ENCODE results near the gene SPON1.

SPON1 gene

DNA sequence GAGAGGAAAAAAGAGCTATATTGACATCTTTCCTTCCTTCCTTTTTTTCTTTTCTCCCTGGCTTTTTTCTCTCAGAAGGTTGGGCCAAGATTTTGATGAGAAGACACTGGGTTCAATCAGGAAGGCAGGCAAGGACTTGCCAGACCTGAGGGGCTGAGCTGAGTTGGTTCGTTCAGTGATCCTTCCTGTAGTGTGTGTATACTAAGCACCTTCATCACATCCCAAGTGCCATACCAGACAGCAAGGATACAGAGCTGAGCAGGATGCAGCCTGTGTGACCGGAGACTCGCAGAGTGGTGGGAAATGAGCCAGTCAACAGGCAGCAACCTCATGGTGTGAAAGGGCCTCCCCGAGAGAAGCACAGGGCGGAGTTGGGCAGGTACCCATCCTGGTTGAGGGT is 95.5 kb downstream of the SPON1 start:
- H3K27ac ChIP-seq (replicated peaks; ENCODE audit: low read length) = no peak overlapping the region
- no peak overlapping the region for H2BK120ac ChIP-seq (ENCODE audit: low read depth, low read length)
- H3K23ac ChIP-seq (ENCODE audit: low read depth, low read length, poor library complexity) = no peak overlapping the region
- H2BK12ac ChIP-seq (ENCODE audit: low read length) = no peak overlapping the region
- H3K9ac ChIP-seq (ENCODE audit: low read depth, low read length, poor library complexity) = no peak overlapping the region
- H3K4me3 ChIP-seq (ENCODE audit: low read length in 2 of 2) = peak overlapping the region in 1 of 2 donors; percentile 42
- no peak overlapping the region for H2AK5ac ChIP-seq (ENCODE audit: low read depth, low read length)
- no peak overlapping the region for H2AFZ ChIP-seq (ENCODE audit: low read length)
- H3K79me1 ChIP-seq (ENCODE audit: low read depth, low read length) = no peaks in the 10 kb centered on the region
- H3K14ac ChIP-seq (ENCODE audit: low read length) = no peak overlapping the region
- H3K4me2 ChIP-seq (ENCODE audit: insufficient read depth, low read length, poor library complexity, severe bottlenecking) = no peak overlapping the region
- no peak for DNase-seq (ENCODE audit: low spot score)
- no peaks in the 10 kb centered on the region for H3K27me3 ChIP-seq (ENCODE audit: control insufficient read depth in 3 of 3, insufficient read depth in 3 of 3, low read depth in 1 of 3, low read length in 3 of 3)
- H3K36me3 ChIP-seq (replicated peaks in 1 of 2; ENCODE audit: control insufficient read depth in 2 of 2, insufficient read depth in 2 of 2, low read length in 2 of 2) = no peaks in the 10 kb centered on the region
- H2BK5ac ChIP-seq (ENCODE audit: low read length) = no peak overlapping the region
- H3K4ac ChIP-seq (ENCODE audit: low read length) = no peak overlapping the region
- no CpG with 5 or more reads among the region's 5 CpGs for WGBS, 2 donors (ENCODE audit: extremely low coverage in 2 of 2, insufficient read length in 2 of 2, insufficient replicate concordance in 1 of 2)
- no peaks in the 10 kb centered on the region for H3K9me3 ChIP-seq (replicated peaks in 1 of 2; ENCODE audit: control insufficient read depth in 2 of 2, insufficient read depth in 1 of 2, low read depth in 1 of 2, low read length in 2 of 2)
- no peak overlapping the region for H2BK15ac ChIP-seq (ENCODE audit: low read length)
- peak overlapping the region; percentile 59 for H3K18ac ChIP-seq (ENCODE audit: low read length)
- peaks cover 0 to 1% of the 10 kb centered on the region in 2 donors for H3K4me1 ChIP-seq (ENCODE audit: control insufficient read depth in 2 of 2, insufficient read depth in 1 of 2, low read depth in 1 of 2, low read length in 2 of 2)
- H4K91ac ChIP-seq (ENCODE audit: low read depth, low read length, poor library complexity) = no peak overlapping the region
- H4K8ac ChIP-seq (ENCODE audit: low read depth, low read length) = no peak overlapping the region

- H2BK15ac ChIP-seq (ENCODE audit: low read length) = no peak overlapping the region
- no peaks in the 10 kb centered on the region for H3K79me1 ChIP-seq (ENCODE audit: low read depth, low read length)
- no peak overlapping the region for H3K9ac ChIP-seq (ENCODE audit: low read depth, low read length, poor library complexity)
- H3K23ac ChIP-seq (ENCODE audit: low read depth, low read length, poor library complexity) = no peak overlapping the region
- no peak overlapping the region for H3K4me2 ChIP-seq (ENCODE audit: insufficient read depth, low read length, poor library complexity, severe bottlenecking)
- H4K91ac ChIP-seq (ENCODE audit: low read depth, low read length, poor library complexity) = no peak overlapping the region
- no peaks in the 10 kb centered on the region for H3K9me3 ChIP-seq (replicated peaks in 1 of 2; ENCODE audit: control insufficient read depth in 2 of 2, insufficient read depth in 1 of 2, low read depth in 1 of 2, low read length in 2 of 2)
- H4K8ac ChIP-seq (ENCODE audit: low read depth, low read length) = no peak overlapping the region
- H3K27me3 ChIP-seq (ENCODE audit: control insufficient read depth in 3 of 3, insufficient read depth in 3 of 3, low read depth in 1 of 3, low read length in 3 of 3) = no peaks in the 10 kb centered on the region
- H2AFZ ChIP-seq (ENCODE audit: low read length) = no peak overlapping the region
- peaks cover 0 to 5% of the 10 kb centered on the region in 2 donors for H3K4me1 ChIP-seq (ENCODE audit: control insufficient read depth in 2 of 2, insufficient read depth in 1 of 2, low read depth in 1 of 2, low read length in 2 of 2)
- DNase-seq (ENCODE audit: low spot score) = no peak
- H3K4me3 ChIP-seq (ENCODE audit: low read length in 2 of 2) = no peak overlapping the region
- no peak overlapping the region for H2BK120ac ChIP-seq (ENCODE audit: low read depth, low read length)
- no CpG with 5 or more reads among the region's 1 CpG for WGBS, 2 donors (ENCODE audit: extremely low coverage in 2 of 2, insufficient read length in 2 of 2, insufficient replicate concordance in 1 of 2)
- H3K36me3 ChIP-seq (replicated peaks in 1 of 2; ENCODE audit: control insufficient read depth in 2 of 2, insufficient read depth in 2 of 2, low read length in 2 of 2) = no peaks in the 10 kb centered on the region
- no peak overlapping the region for H3K4ac ChIP-seq (ENCODE audit: low read length)
- no peak overlapping the region for H3K18ac ChIP-seq (ENCODE audit: low read length)
- H2BK12ac ChIP-seq (ENCODE audit: low read length) = no peak overlapping the region
- H3K14ac ChIP-seq (ENCODE audit: low read length) = no peak overlapping the region
- no peak overlapping the region for H2AK5ac ChIP-seq (ENCODE audit: low read depth, low read length)
- H3K27ac ChIP-seq (replicated peaks; ENCODE audit: low read length) = no peak overlapping the region
- H2BK5ac ChIP-seq (ENCODE audit: low read length) = no peak overlapping the region
Observed at GRCh38 chr11:14059491-14059890, 97.0 kb downstream of the SPON1 start.

- no CpG with 5 or more reads among the region's 3 CpGs for WGBS, 2 donors (ENCODE audit: extremely low coverage in 2 of 2, insufficient read length in 2 of 2, insufficient replicate concordance in 1 of 2)
- Histone ChIP-seq H2BK15ac (ENCODE audit: low read length) (no peak overlapping the region), H3K14ac (ENCODE audit: low read length) (no peak overlapping the region), H3K9me3 (replicated peaks in 1 of 2; ENCODE audit: control insufficient read depth in 2 of 2, insufficient read depth in 1 of 2, low read depth in 1 of 2, low read length in 2 of 2) (no peaks in the 10 kb centered on the region), H2BK120ac (ENCODE audit: low read depth, low read length) (no peak overlapping the region), H4K91ac (ENCODE audit: low read depth, low read length, poor library complexity) (no peak overlapping the region), H3K4ac (ENCODE audit: low read length) (no peak overlapping the region), H3K23ac (ENCODE audit: low read depth, low read length, poor library complexity) (no peak overlapping the region), H4K8ac (ENCODE audit: low read depth, low read length) (no peak overlapping the region), H3K79me1 (ENCODE audit: low read depth, low read length) (no peaks in the 10 kb centered on the region), H3K9ac (ENCODE audit: low read depth, low read length, poor library complexity) (no peak overlapping the region), H2AFZ (ENCODE audit: low read length) (no peak overlapping the region), H3K4me3 (ENCODE audit: low read length in 2 of 2) (no peak overlapping the region), H3K27ac (replicated peaks; ENCODE audit: low read length) (no peak overlapping the region), H3K27me3 (ENCODE audit: control insufficient read depth in 3 of 3, insufficient read depth in 3 of 3, low read depth in 1 of 3, low read length in 3 of 3) (no peaks in the 10 kb centered on the region), H3K4me2 (ENCODE audit: insufficient read depth, low read length, poor library complexity, severe bottlenecking) (no peak overlapping the region), H3K4me1 (ENCODE audit: control insufficient read depth in 2 of 2, insufficient read depth in 1 of 2, low read depth in 1 of 2, low read length in 2 of 2) (peaks cover 0 to 5% of the 10 kb centered on the region in 2 donors), H2BK12ac (ENCODE audit: low read length) (no peak overlapping the region), H2AK5ac (ENCODE audit: low read depth, low read length) (no peak overlapping the region), H3K18ac (ENCODE audit: low read length) (no peak overlapping the region), H2BK5ac (ENCODE audit: low read length) (no peak overlapping the region), H3K36me3 (replicated peaks in 1 of 2; ENCODE audit: control insufficient read depth in 2 of 2, insufficient read depth in 2 of 2, low read length in 2 of 2) (no peaks in the 10 kb centered on the region)
- no peak for DNase-seq (ENCODE audit: low spot score)
Observed at GRCh38 chr11:14061721-14062120, 99.2 kb downstream of the SPON1 start.

DNA sequence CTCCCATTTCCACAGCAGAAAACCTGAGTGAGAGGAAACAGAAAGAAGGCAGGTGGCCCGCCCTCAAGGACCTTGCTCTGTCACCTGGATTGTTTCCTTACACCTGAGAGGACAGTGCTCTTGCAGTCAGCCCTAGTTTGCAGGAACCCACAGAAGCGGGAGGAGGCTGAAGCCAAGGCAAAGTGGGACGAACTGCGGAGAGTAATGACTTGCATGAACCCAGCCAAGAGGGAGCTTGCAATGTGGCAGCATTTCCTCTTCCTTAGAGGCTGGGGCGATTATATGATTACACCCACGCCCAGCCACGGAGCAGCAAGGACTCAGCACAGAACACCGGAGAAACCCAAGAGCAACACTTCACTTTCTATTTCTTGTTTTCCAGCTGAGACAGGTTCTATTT is 102.6 kb downstream of the SPON1 start:
- Histone ChIP-seq H3K18ac (ENCODE audit: low read length) (no peak overlapping the region), H3K14ac (ENCODE audit: low read length) (no peak overlapping the region), H3K36me3 (replicated peaks in 1 of 2; ENCODE audit: control insufficient read depth in 2 of 2, insufficient read depth in 2 of 2, low read length in 2 of 2) (peaks cover 0 to 2% of the 10 kb centered on the region in 2 donors), H2AK5ac (ENCODE audit: low read depth, low read length) (no peak overlapping the region), H3K9ac (ENCODE audit: low read depth, low read length, poor library complexity) (no peak overlapping the region), H2BK120ac (ENCODE audit: low read depth, low read length) (no peak overlapping the region), H4K8ac (ENCODE audit: low read depth, low read length) (no peak overlapping the region), H4K91ac (ENCODE audit: low read depth, low read length, poor library complexity) (no peak overlapping the region), H3K4me2 (ENCODE audit: insufficient read depth, low read length, poor library complexity, severe bottlenecking) (no peak overlapping the region), H3K4ac (ENCODE audit: low read length) (no peak overlapping the region), H3K4me1 (ENCODE audit: control insufficient read depth in 2 of 2, insufficient read depth in 1 of 2, low read depth in 1 of 2, low read length in 2 of 2) (peaks cover 0 to 4% of the 10 kb centered on the region in 2 donors), H2BK12ac (ENCODE audit: low read length) (no peak overlapping the region), H3K27ac (replicated peaks; ENCODE audit: low read length) (no peak overlapping the region), H3K27me3 (ENCODE audit: control insufficient read depth in 3 of 3, insufficient read depth in 3 of 3, low read depth in 1 of 3, low read length in 3 of 3) (peaks cover 0 to 2% (median 0%) of the 10 kb centered on the region in 3 experiments), H3K23ac (ENCODE audit: low read depth, low read length, poor library complexity) (no peak overlapping the region), H3K79me1 (ENCODE audit: low read depth, low read length) (no peaks in the 10 kb centered on the region), H2AFZ (ENCODE audit: low read length) (no peak overlapping the region), H3K9me3 (replicated peaks in 1 of 2; ENCODE audit: control insufficient read depth in 2 of 2, insufficient read depth in 1 of 2, low read depth in 1 of 2, low read length in 2 of 2) (no peaks in the 10 kb centered on the region), H2BK5ac (ENCODE audit: low read length) (no peak overlapping the region), H3K4me3 (ENCODE audit: low read length in 2 of 2) (no peak overlapping the region), H2BK15ac (ENCODE audit: low read length) (no peak overlapping the region)
- DNase-seq (ENCODE audit: low spot score) = no peak
- no CpG with 5 or more reads among the region's 8 CpGs for WGBS, 2 donors (ENCODE audit: extremely low coverage in 2 of 2, insufficient read length in 2 of 2, insufficient replicate concordance in 1 of 2)

All from neuronal stem cell (in vitro differentiated cells).